OCI-LY1 (cell line): ENCODE results near the gene ZNF664.

Experiments
- CTCF ChIP-seq: fragments of 200-600 bp; sonication (generic), shearing (Covaris generic); IDR thresholded peaks from 2 replicates; pipeline ENCODE4 v1.5.1; 2017; ENCODE audit warnings: mild to moderate bottlenecking, antibody characterized with exemption, low read length, moderate library complexity, mixed read lengths
- EZH2 ChIP-seq: fragments of 200-600 bp; sonication (generic), shearing (Covaris generic); IDR thresholded peaks from 2 replicates; pipeline ENCODE4 v1.8.0; 2017; ENCODE audit warnings: borderline replicate concordance, mixed run types, mild to moderate bottlenecking, antibody characterized with exemption, low read length, moderate library complexity, mixed read lengths

- TF ChIP-seq CTCF (no peak), EZH2 (no peak)
Observed at GRCh38 chr12:124002654-124003053, 29.6 kb downstream of the ZNF664 start.
